Neutrophil (primary cell): Measurements from ENCODE around the gene TBX19.

Experiments
- H3K27ac ChIP-seq: fragments of 200-600 bp; sonication (generic); 2 replicates; pipeline ENCODE4 v1.5.1; 2016; ENCODE audit warnings: mild to moderate bottlenecking, moderate library complexity
- H3K27me3 ChIP-seq: fragments of 200-600 bp; sonication (generic); 2 replicates; pipeline ENCODE4 v1.6.0; 2016; ENCODE audit warnings: mild to moderate bottlenecking
- H3K36me3 ChIP-seq: fragments of 200-600 bp; sonication (generic); 2 replicates; pipeline ENCODE4 v1.5.1; 2017
- H3K4me1 ChIP-seq, 2 experiments: fragments of 200-600 bp in 1 of 2; sonication (generic) in 1 of 2; 1 replicate in 1 of 2; 2 replicates in 1 of 2; pipeline versions ENCODE4 v1.5.1 to v1.6.1; 2013 to 2016; ENCODE audit warnings: low read depth in 1 of 2, low read length in 1 of 2, mild to moderate bottlenecking in 1 of 2, moderate library complexity in 1 of 2; ENCODE audit not compliant: control insufficient read depth in 1 of 2, insufficient read depth in 1 of 2
- H3K4me3 ChIP-seq, 2 experiments: fragments of 200-600 bp in 1 of 2; sonication (generic) in 1 of 2; 1 replicate in 1 of 2; 2 replicates in 1 of 2; pipeline ENCODE4 v1.5.1; 2013 to 2016; ENCODE audit warnings: low read depth in 1 of 2, low read length in 1 of 2, mild to moderate bottlenecking in 1 of 2, moderate library complexity in 1 of 2
- H3K9me3 ChIP-seq: fragments of 200-600 bp; sonication (generic); 2 replicates; pipeline ENCODE4 v1.5.1; 2016
- CTCF ChIP-seq: fragments of 200-600 bp; sonication (generic); IDR thresholded peaks from 2 replicates; pipeline ENCODE4 v1.5.1; 2016; ENCODE audit warnings: antibody characterized with exemption

The TBX19 gene

GRCh38 chr1:168280296-168280927, at the start of gene TBX19:
TBX19 (plus strand) TSS chr1:168280877; CDS start chr1:168281091, 214 bp downstream.
- Histone ChIP-seq H3K36me3 (no peaks in the 10 kb centered on the region), H3K27me3 (no peaks in the 10 kb centered on the region), H3K4me1 (no peaks in the 10 kb centered on the region), H3K4me3 (no peak within 1 kb of the TSS), H3K27ac (no peak within 1 kb of the TSS), H3K9me3 (no peaks in the 10 kb centered on the region)
- no peak for TF ChIP-seq CTCF

- no peaks in the 10 kb centered on the region for H3K4me1 ChIP-seq
- H3K4me3 ChIP-seq = no peak overlapping the region
- H3K9me3 ChIP-seq = no peaks in the 10 kb centered on the region
- H3K27ac ChIP-seq = no peak overlapping the region
- peaks cover 84% of the 10 kb centered on the region for H3K36me3 ChIP-seq
- TF ChIP-seq CTCF = no peak
- no peaks in the 10 kb centered on the region for H3K27me3 ChIP-seq
Observed at GRCh38 chr1:168234846-168235547, 45.7 kb upstream of the TBX19 start.

GRCh38 chr1:168235548-168235885, 45.2 kb upstream of the TBX19 start:
- Histone ChIP-seq H3K36me3 (peaks cover 86% of the 10 kb centered on the region), H3K27me3 (no peaks in the 10 kb centered on the region), H3K27ac (no peak overlapping the region), H3K9me3 (no peaks in the 10 kb centered on the region), H3K4me1 (no peaks in the 10 kb centered on the region), H3K4me3 (no peak overlapping the region)
- TF ChIP-seq CTCF = no peak

GRCh38 chr1:168235937-168236336, 44.7 kb upstream of the TBX19 start:
- no peak overlapping the region for H3K4me3 ChIP-seq
- no peak overlapping the region for H3K27ac ChIP-seq
- H3K27me3 ChIP-seq = no peaks in the 10 kb centered on the region
- H3K4me1 ChIP-seq = no peaks in the 10 kb centered on the region
- peaks cover 86% of the 10 kb centered on the region for H3K36me3 ChIP-seq
- no peak for TF ChIP-seq CTCF
- no peaks in the 10 kb centered on the region for H3K9me3 ChIP-seq

GRCh38 chr1:168236836-168237611, 43.7 kb upstream of the TBX19 start:
- no peaks in the 10 kb centered on the region for H3K9me3 ChIP-seq
- H3K4me3 ChIP-seq = no peak overlapping the region
- H3K36me3 ChIP-seq = peaks cover 89% of the 10 kb centered on the region
- no peak for TF ChIP-seq CTCF
- H3K4me1 ChIP-seq = no peaks in the 10 kb centered on the region
- no peaks in the 10 kb centered on the region for H3K27me3 ChIP-seq
- H3K27ac ChIP-seq = no peak overlapping the region
